ENCODE results near the gene SLC16A14.
"Not testable (repeated sequence)": the region's sequence is repeated elsewhere in the genome, so short reads cannot be mapped to it uniquely, and the experiment has no call there.

The SLC16A14 gene

GRCh38 chr2:230068651-230069055 is at the start of gene SLC16A14:
SLC16A14 (minus strand) TSS chr2:230068924; CDS start chr2:230059352, 9,572 bp downstream.
- no peak for DNase-seq (ENCODE audit: low read depth)

GRCh38 chr2:230106771-230107170 is 38.0 kb upstream of the SLC16A14 start:
- DNase-seq (ENCODE audit: low read depth) = no peak

- DNase-seq (ENCODE audit: low read depth) = not testable (repeated sequence)
Observed at GRCh38 chr2:230101967-230102366, 33.2 kb upstream of the SLC16A14 start.

- no peak for DNase-seq (ENCODE audit: low read depth)
Observed at GRCh38 chr2:230097841-230098240, 29.1 kb upstream of the SLC16A14 start.

- no peak for DNase-seq (ENCODE audit: low read depth)
Observed at GRCh38 chr2:230097424-230097823, 28.7 kb upstream of the SLC16A14 start.

- no peak for DNase-seq (ENCODE audit: low read depth)
Observed at GRCh38 chr2:230090967-230091366, 22.2 kb upstream of the SLC16A14 start.

- no peak for DNase-seq (ENCODE audit: low read depth)
Observed at GRCh38 chr2:230085201-230085600, 16.5 kb upstream of the SLC16A14 start.

- DNase-seq (ENCODE audit: low read depth) = no peak
Observed at GRCh38 chr2:230077851-230078547, 9.3 kb upstream of the SLC16A14 start.

GRCh38 chr2:230076819-230077218 is 8.1 kb upstream of the SLC16A14 start:
- DNase-seq (ENCODE audit: low read depth) = no peak

- DNase-seq (ENCODE audit: low read depth) = no peak
Observed at GRCh38 chr2:230075988-230076631, 7.4 kb upstream of the SLC16A14 start.

- no peak for DNase-seq (ENCODE audit: low read depth)
Observed at GRCh38 chr2:230071421-230071820, 2.7 kb upstream of the SLC16A14 start.

- DNase-seq (ENCODE audit: low read depth) = no peak
Observed at GRCh38 chr2:230069402-230069801, 678 bp upstream of the SLC16A14 start.

GRCh38 chr2:230068016-230068650 is 591 bp downstream of the SLC16A14 start:
- no peak for DNase-seq (ENCODE audit: low read depth)

- DNase-seq (ENCODE audit: low read depth) = no peak
Observed at GRCh38 chr2:230060672-230061293, 7.9 kb downstream of the SLC16A14 start.

- DNase-seq (ENCODE audit: low read depth) = no peak
Observed at GRCh38 chr2:230053753-230054478, 14.8 kb downstream of the SLC16A14 start.

GRCh38 chr2:230052299-230052698 is 16.4 kb downstream of the SLC16A14 start:
- no peak for DNase-seq (ENCODE audit: low read depth)

GRCh38 chr2:230050136-230050535 is 18.6 kb downstream of the SLC16A14 start:
- DNase-seq (ENCODE audit: low read depth) = no peak

GRCh38 chr2:230048010-230048671 is 20.6 kb downstream of the SLC16A14 start:
- DNase-seq (ENCODE audit: low read depth) = no peak

GRCh38 chr2:230046491-230046890 is 22.2 kb downstream of the SLC16A14 start:
- no peak for DNase-seq (ENCODE audit: low read depth)

- no peak for DNase-seq (ENCODE audit: low read depth)
Observed at GRCh38 chr2:230043461-230043860, 25.3 kb downstream of the SLC16A14 start.

- DNase-seq (ENCODE audit: low read depth) = no peak
Observed at GRCh38 chr2:230043025-230043424, 25.7 kb downstream of the SLC16A14 start.

GRCh38 chr2:230042195-230042594 is 26.5 kb downstream of the SLC16A14 start:
- no peak for DNase-seq (ENCODE audit: low read depth)
